ENCODE data around the gene GADD45B.
"Not testable (repeated sequence)": the region's sequence is repeated elsewhere in the genome, so short reads cannot be mapped to it uniquely, and the experiment has no call there.

GADD45B gene

GRCh38 chr19:2469102-2469914, 6.6 kb upstream of the GADD45B start:
- DNase-seq (ENCODE audit: low read depth): no peak

DNA sequence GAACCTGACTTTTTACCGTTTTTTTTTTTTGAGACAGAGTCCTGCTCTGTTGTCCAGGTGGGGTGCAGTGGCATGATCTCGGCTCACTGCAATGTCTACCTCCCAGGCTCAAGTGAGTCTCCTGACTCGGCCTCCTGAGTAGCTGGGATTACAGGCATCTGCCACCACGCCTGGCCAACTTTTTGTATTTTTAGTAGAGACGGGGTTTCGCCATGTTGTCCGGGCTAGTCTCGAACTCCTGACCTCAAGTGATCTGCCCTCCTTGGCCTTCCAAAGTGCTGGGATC, 6.1 kb upstream of the GADD45B start:
- not testable (repeated sequence) for DNase-seq (ENCODE audit: low read depth)

DNA sequence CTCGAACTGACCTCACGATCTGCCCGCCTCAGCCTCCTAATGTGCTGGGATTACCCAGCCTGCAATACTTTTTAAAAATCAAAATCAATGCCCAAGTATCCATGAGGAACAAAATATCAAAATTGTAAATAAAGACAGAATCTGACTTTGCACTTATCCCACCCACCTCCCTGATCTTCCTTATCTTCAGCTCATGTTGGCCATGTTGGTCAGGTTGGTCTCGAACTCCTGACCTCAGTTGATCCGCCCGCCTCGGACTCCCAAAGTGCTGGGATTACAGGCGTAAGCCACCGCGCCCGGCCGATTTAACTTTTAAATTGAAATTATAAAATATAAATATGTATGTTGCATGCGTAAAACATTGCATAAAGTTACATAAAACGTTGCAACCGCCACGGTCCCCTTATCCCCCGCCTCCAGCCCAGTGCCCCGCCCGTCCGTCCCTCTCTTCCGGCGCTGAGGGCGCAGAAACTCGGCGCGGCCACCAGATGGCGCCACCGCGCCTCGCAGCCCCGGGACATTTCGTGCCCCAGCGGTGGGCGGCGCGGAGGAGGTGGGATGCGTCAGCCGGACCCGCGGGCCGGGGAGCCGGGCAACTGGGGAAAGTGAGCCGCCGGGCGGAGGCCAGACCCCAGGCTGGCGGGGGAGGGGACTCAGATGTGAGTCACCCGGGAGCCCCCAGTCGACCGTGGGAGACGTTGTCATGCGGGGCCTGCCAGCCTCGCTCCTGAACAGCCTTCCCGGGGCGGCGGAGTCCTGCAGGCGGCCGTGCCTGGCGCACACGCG, 1.5 kb upstream of the GADD45B start:
- peak; percentile 93 for DNase-seq (ENCODE audit: low read depth)

GRCh38 chr19:2475018-2475701, 767 bp upstream of the GADD45B start:
- DNase-seq (ENCODE audit: low read depth): peak; percentile 59

DNA sequence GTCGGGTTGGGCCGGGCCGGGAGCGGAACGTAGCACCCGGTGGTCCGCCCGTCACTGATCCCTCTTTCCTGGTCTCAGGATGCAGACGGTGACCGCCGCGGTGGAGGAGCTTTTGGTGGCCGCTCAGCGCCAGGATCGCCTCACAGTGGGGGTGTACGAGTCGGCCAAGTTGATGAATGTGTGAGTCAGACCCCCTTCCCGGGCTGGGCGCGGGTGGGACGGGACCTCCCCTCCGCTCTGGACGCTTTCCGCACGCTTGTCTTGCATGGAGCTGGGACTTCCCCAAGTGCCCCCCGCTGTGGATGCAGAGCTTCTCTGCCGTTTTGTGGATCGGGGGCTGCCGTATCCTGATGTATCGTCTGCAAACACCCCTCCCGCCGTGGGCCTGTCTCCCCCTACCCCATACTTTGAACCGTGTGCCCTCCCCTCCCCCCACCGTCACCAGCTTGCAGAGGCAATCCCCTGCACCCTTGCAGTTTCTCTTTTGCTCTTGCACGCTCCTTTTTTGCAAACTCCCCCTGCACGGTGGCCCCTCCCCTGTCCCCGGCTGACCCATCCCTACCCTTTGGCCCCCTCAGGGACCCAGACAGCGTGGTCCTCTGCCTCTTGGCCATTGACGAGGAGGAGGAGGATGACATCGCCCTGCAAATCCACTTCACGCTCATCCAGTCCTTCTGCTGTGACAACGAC, 669 bp downstream of the GADD45B start:
- DNase-seq (ENCODE audit: low read depth): peak; percentile 66

DNA sequence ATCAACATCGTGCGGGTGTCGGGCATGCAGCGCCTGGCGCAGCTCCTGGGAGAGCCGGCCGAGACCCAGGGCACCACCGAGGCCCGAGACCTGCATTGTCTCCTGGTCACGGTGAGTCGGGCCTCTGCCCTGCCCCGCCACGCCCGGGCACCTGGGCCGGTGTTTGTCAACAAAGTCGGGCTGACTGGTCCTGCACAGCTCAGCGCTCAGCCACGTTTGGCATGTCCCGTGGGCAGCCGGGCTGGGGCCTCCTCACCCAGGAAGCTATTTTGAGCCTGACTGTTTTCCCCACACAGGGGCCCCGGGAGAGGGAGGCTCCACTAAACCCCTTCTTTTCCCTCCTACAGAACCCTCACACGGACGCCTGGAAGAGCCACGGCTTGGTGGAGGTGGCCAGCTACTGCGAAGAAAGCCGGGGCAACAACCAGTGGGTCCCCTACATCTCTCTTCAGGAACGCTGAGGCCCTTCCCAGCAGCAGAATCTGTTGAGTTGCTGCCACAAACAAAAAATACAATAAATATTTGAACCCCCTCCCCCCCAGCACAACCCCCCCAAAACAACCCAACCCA, 1.3 kb downstream of the GADD45B start:
- no peak for DNase-seq (ENCODE audit: low read depth)

DNA sequence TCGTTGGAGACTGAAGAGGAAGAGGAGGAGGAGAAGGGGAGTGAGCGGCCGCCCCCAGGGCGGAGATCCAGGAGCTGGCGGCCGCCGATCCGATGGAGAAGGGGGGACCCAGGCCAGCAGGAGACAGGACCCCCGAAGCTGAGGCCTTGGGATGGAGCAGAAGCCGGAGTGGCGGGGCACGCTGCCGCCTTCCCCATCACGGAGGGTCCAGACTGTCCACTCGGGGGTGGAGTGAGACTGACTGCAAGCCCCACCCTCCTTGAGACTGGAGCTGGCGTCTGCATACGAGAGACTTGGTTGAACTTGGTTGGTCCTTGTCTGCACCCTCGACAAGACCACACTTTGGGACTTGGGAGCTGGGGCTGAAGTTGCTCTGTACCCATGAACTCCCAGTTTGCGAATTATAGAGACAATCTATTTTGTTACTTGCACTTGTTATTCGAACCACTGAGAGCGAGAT, 1.8 kb downstream of the GADD45B start:
- no peak for DNase-seq (ENCODE audit: low read depth)

DNA sequence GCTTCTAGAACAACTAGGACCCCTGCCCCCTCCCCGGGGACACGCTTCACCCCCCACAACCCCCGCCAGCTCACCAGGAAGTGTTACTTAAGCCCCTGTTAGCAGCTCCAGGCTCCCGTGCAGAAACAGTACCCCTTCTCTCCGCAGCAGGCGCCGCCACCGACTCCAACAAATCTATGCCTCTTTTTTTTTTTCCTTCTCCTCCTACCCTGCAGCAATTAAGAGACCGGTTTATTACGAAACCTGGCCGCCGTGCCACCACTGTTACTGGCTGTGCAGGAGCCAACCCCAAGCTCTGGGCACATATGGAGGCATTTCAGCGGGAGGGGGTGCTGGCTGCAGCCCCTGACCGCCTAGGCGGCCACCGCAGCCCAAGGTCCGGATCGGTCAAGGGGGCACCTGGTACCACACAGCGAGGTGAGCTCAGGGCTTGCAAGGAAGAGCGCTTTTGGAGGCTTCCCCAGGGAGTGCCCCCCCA, 2.4 kb downstream of the GADD45B start:
- DNase-seq (ENCODE audit: low read depth): no peak

GRCh38 chr19:2478756-2479555, 3.0 kb downstream of the GADD45B start:
- DNase-seq (ENCODE audit: low read depth): peak; percentile 70

DNA sequence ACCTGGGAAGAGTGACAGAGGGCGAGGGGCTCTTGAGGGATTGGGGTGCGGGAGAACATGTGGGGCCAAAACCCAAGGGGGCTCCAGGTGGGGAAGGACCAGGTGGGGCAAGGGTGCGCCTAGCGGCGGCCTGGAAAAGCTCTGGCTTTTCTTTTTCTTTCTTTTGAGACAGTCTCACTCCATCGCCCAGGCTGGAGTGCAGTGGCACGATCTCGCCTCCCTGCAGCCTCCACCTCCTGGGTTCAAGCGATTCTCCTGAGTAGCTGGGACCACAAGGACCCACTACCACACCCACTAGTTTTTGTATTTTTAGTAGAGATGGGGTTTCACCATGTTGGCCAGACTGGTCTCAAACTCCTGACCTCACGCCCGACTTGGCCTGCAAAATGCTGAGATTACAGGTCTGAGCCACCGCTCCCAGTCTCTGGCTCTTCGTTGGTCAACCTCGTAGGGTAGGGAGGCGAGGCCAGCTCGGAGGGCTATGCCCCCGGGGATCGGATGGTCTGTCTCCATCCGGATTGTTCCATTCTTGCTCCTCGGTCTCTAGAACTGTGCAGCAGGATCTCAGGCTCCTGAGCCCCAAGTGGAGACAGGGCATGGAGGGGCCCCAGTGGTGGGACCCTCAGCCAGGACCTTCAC, 3.7 kb downstream of the GADD45B start:
- no peak for DNase-seq (ENCODE audit: low read depth)

GRCh38 chr19:2481466-2481865, 5.5 kb downstream of the GADD45B start:
- no peak for DNase-seq (ENCODE audit: low read depth)

DNA sequence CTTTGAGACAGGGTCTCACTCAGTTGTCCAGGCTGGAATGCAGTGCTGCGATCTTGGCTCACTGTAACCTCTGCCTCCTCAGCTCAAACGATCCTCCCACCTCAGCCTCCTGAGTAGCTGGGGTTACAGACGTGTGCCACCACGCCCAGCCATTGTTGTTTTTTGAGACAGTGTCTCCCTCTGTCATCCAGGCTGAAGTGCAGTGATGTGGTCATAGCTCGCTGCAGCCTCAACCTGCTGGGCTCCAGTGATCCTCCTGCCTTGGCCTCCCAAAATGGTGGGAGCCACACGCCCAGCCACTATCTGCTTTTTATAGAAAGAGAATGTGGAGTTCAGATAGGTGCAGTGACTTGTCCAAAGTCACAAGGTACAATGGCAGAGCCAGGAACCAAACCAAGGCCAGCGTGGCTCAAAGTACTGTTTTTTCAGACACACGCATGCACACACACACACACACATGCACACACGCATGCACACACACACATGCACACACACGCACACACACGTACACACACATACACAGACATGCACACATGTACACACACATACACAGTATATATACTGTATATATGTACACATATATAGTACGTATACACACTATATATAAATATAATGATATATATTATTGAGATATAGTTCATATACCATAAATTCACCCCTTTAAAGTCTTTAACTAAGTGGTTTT, 6.6 kb downstream of the GADD45B start:
- no peak for DNase-seq (ENCODE audit: low read depth)

GRCh38 chr19:2483084-2483483, 7.2 kb downstream of the GADD45B start:
- DNase-seq (ENCODE audit: low read depth): no peak

- DNase-seq (ENCODE audit: low read depth): no peak
Observed at GRCh38 chr19:2483484-2484151, 7.7 kb downstream of the GADD45B start.

- no peak for DNase-seq (ENCODE audit: low read depth)
Observed at GRCh38 chr19:2484178-2484937, 8.4 kb downstream of the GADD45B start.

DNA sequence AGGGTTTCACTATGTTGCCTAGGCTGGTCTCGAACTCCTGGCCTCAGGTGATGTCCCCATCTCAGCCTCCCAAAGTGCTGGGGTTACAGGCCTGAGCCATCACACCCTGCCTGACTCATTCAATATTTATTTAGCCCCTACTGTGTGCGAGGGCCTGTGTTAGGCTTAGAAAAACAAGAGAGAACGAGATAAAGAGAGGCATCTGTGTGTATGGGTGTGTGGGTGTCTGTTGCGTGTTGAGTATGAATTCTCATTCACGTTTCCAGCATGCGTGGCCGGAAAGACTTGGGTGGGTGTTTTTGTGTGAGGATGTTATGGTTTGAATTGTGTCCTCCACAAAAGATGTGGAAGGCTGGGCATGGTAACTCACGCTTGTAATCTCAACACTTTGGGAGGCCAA, 9.5 kb downstream of the GADD45B start:
- no peak for DNase-seq (ENCODE audit: low read depth)

DNA sequence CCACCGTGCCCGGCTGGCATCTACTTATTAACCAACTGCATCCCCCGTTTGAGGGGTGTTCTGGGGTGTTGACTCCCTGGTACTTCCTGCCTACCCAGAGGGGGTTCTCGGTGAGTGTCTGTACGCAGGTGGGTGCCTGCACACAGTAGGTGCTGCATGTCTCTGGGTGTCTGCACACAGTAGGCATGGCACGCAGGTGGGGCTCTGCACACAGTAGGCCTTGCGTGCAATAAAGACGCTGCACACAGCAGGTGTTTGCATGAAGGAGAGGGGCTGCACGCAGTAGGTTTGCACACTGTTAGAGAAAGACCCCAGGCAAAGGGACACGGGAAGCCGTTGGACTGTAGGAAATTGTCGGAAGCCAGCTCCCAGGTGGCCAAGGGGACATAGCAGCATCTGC, 11.2 kb downstream of the GADD45B start:
- no peak for DNase-seq (ENCODE audit: low read depth)

DNA sequence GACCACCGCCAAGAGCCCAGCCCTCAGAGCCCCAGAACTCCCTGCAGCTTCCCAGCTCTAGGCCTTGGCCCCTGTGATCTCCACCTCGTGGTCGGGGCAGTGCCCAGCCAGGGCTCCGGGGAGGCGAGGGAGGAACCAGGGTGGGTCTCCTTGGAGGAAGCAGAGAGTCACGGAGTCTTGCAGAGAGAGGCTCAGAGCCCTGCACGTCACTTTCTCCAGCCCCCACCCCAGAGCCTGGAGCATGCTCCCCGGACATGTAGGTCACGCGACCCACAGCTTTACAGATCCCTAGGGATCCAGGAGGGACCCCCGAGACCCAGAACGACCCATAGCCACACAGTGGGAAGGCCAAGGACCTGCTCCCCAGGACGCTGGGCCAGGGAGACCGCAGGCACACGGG, 11.9 kb downstream of the GADD45B start:
- no peak for DNase-seq (ENCODE audit: low read depth)

Measured in stimulated activated CD8-positive, alpha-beta memory T cell treated with anti-CD3 and anti-CD28 coated beads, Interleukin-4, amount 100 ng/mL, for 24 hours (primary cell).